Stimulated activated CD4-positive, alpha-beta T cell treated with anti-CD3 and anti-CD28 coated beads, Interleukin-15, amount 100 ng/mL, for 1 hour (primary cell): ENCODE data around the gene NOTCH4.

Source experiments
- DNase-seq, 2 donors: peaks; one replicate each; pipeline ENCODE4 v3.0.0-alpha.2; 2020; ENCODE audit warnings: low read depth in 1 of 2, low spot score in 1 of 2

The NOTCH4 gene

GRCh38 chr6:32147401-32148132 is 76.3 kb downstream of the NOTCH4 start:
- no peak for DNase-seq

- no peak for DNase-seq
Measured at GRCh38 chr6:32146687-32147086, 77.2 kb downstream of the NOTCH4 start.

DNA sequence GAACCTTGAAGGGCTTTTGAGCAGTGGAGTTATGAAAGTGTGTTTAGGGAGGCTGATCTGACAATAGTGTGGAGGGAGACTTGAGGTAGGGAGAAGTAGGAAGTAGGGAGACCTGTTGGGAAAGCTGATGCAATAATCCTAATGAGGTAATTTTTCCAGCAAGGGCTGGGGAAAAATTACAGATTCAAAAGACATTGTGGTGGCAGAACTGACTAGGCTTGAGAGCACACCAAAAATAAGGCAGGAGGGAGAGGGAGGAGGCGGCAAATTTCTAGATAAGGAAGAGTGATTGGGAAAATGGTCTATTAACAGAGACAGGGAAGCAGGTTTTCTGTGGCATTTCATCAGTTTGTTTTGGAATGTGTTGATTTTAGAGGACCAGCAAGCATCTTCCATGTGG is 77.6 kb downstream of the NOTCH4 start:
- DNase-seq, result no peak
